Endothelial cell of umbilical vein (primary cell): ENCODE measurements around the gene DDX23. TPM values are rescaled to one million over a fixed set of nuclear protein-coding genes. Genes with fewer than 3 reads are reported as not detected.

ENCODE experiments used
- BruUV-seq: library from RNA; stranded (reverse); fragments of 400-500 nt; replicated peaks from 2 replicates; lab custom pipeline; 2021; lab: Mats Ljungman, UMichigan
- CTCF ChIA-PET: fragments of 300-600, 350-600 bp; sonication (Branson Sonifier 250); formaldehyde crosslinking; loops from one replicate; lab custom pipeline; 2021; ENCODE audit warnings: antibody characterized with exemption, inconsistent platforms; lab: Charles Lee
- POLR2A ChIA-PET: fragments of 300-600, 350-600 bp; sonication (Branson Sonifier 250); formaldehyde crosslinking; loops from one replicate; lab custom pipeline; 2021; ENCODE audit warnings: antibody characterized with exemption, inconsistent platforms; lab: Charles Lee
- DNase-seq: peaks from one replicate; pipeline ENCODE4 v3.0.0-alpha.2; 2011; ENCODE audit warnings: low read depth, low spot score
- FAIRE-seq: peaks from 2 replicates; lab custom pipeline; 2011; peaks lifted over from hg19 to GRCh38; lab: Jason Lieb, UNC
- H2AFZ ChIP-seq: 2 replicates; pipeline ENCODE4 v1.6.0; 2012; ENCODE audit warnings: low read depth, low read length, control low read depth, inconsistent platforms
- H3K27ac ChIP-seq: 2 replicates; pipeline ENCODE4 v1.5.1; 2011; ENCODE audit warnings: low read depth, mild to moderate bottlenecking, control low read depth, low read length, moderate library complexity; ENCODE audit not compliant: insufficient read depth
- H3K27me3 ChIP-seq, 2 experiments: 2 replicates each; pipeline versions ENCODE4 v1.6.0 to v1.6.1; 2011; ENCODE audit warnings: low read length in 2 of 2, mixed read lengths in 1 of 2; ENCODE audit not compliant: control insufficient read depth in 2 of 2, insufficient read depth in 2 of 2
- H3K36me3 ChIP-seq, 2 experiments: 2 replicates in 1 of 2; 3 replicates in 1 of 2; pipeline ENCODE4 v1.5.1; 2011; ENCODE audit warnings: low read length in 2 of 2, mild to moderate bottlenecking in 1 of 2, moderate library complexity in 1 of 2; ENCODE audit not compliant: control insufficient read depth in 2 of 2, insufficient read depth in 2 of 2; ENCODE audit errors: extremely low read depth in 1 of 2
- H3K4me1 ChIP-seq: 3 replicates; pipeline ENCODE4 v1.5.1; 2011; ENCODE audit warnings: mild to moderate bottlenecking, low read length; ENCODE audit not compliant: control insufficient read depth, insufficient read depth; ENCODE audit errors: extremely low read depth
- H3K4me2 ChIP-seq: 2 replicates; pipeline ENCODE4 v1.6.1; 2011; ENCODE audit warnings: low read length, control low read depth, mixed read lengths; ENCODE audit not compliant: insufficient read depth
- H3K4me3 ChIP-seq, 3 experiments: fragments of 200-600 bp in 1 of 3; sonication (generic), shearing (Covaris generic) in 1 of 3; replicated peaks in 1 of 3; 2 replicates each; pipeline ENCODE4 v1.5.1; 2011 to 2016; ENCODE audit warnings: control low read depth in 3 of 3, low read length in 3 of 3, mild to moderate bottlenecking in 2 of 3, inconsistent platforms in 1 of 3, low read depth in 1 of 3, moderate library complexity in 1 of 3; ENCODE audit not compliant: insufficient read depth in 1 of 3
- H3K79me2 ChIP-seq: 2 replicates; pipeline ENCODE4 v1.6.0; 2012; ENCODE audit warnings: low read length, inconsistent platforms; ENCODE audit not compliant: control insufficient read depth, insufficient read depth
- H3K9ac ChIP-seq: replicated peaks from 2 replicates; pipeline ENCODE3; 2011; ENCODE audit warnings: low read length, control low read depth; ENCODE audit not compliant: insufficient read depth; ENCODE audit errors: extremely low read depth
- H3K9me1 ChIP-seq: replicated peaks from 3 replicates; pipeline ENCODE4 v1.6.0; 2011; ENCODE audit warnings: mild to moderate bottlenecking, low read length; ENCODE audit not compliant: control insufficient read depth, insufficient read depth; ENCODE audit errors: extremely low read depth
- H3K9me3 ChIP-seq: replicated peaks from 2 replicates; pipeline ENCODE4 v1.5.1; 2012; ENCODE audit warnings: low read length, inconsistent platforms; ENCODE audit not compliant: control insufficient read depth, insufficient read depth
- H4K20me1 ChIP-seq: replicated peaks from 2 replicates; pipeline ENCODE3; 2011; ENCODE audit warnings: mild to moderate bottlenecking, low read length; ENCODE audit not compliant: control insufficient read depth, insufficient read depth; ENCODE audit errors: extremely low read depth
- EZH2 ChIP-seq: IDR thresholded peaks from 2 replicates; pipeline ENCODE4 v1.6.1; 2012; ENCODE audit warnings: borderline replicate concordance, low read depth, mild to moderate bottlenecking, moderate library complexity, low read length, inconsistent platforms; ENCODE audit not compliant: severe bottlenecking
- FOS ChIP-seq: IDR thresholded peaks from 2 replicates; pipeline ENCODE4 v1.6.1; 2011; ENCODE audit warnings: mild to moderate bottlenecking, low read length, moderate library complexity, borderline replicate concordance; ENCODE audit not compliant: insufficient read depth
- GATA2 ChIP-seq: IDR thresholded peaks from 2 replicates; pipeline ENCODE4 v1.7.0; 2011; ENCODE audit warnings: low read depth, mild to moderate bottlenecking, moderate library complexity, mixed read lengths, low read length; ENCODE audit not compliant: insufficient read length, insufficient read depth
- MYC ChIP-seq: IDR thresholded peaks from one replicate; pipeline ENCODE4 v1.6.1; 2011; ENCODE audit warnings: mild to moderate bottlenecking, low read depth, low read length
- POLR2A ChIP-seq: IDR thresholded peaks from 2 replicates; pipeline ENCODE4 v1.6.1; 2012; ENCODE audit warnings: low read depth, mild to moderate bottlenecking, control low read depth, low read length
- POLR2AphosphoS5 ChIP-seq: IDR thresholded peaks from 2 replicates; pipeline ENCODE4 v1.6.1; 2012; ENCODE audit warnings: low read depth, mild to moderate bottlenecking, control low read depth, low read length, moderate library complexity; ENCODE audit not compliant: insufficient read depth
- dilution Hi-C: fragments of 300-500 bp; cut with MboI; formaldehyde crosslinking; loops from one replicate; pipeline ENCODE4 v1.15.0; 2019; ENCODE audit warnings: low sequenced_read_pairs; ENCODE audit not compliant: extremely low pct_ligation_motif_present
- intact Hi-C: fragments of 100-400 bp; cut with micrococcal nuclease; formaldehyde crosslinking; loops from one replicate; pipeline ENCODE4 v1.10.0; 2022
- polyA plus RNA-seq, 4 experiments: library from polyadenylated mRNA; depleted of rRNA in 3 of 4; stranded (reverse) in 3 of 4; unstranded in 1 of 4; fragments of >200 nt; gene quantifications; 2 replicates each; pipeline versions ENCODE4 v1.2.1 to v1.2.3, GENCODE V29; 2011 to 2012; ENCODE audit warnings: missing spikeins in 1 of 4
- total RNA-seq: library from RNA; stranded (reverse); gene quantifications from 2 replicates; pipeline ENCODE4 v1.2.3, GENCODE V29; 2021
- TF ChIP-seq, protein P1 (sequence below), 2 donors: IDR thresholded peaks; 1 replicate in 1 of 2; 2 replicates in 1 of 2; pipeline ENCODE4 v1.5.1; 2011; ENCODE audit warnings: low read length in 2 of 2, mild to moderate bottlenecking in 2 of 2, moderate library complexity in 2 of 2, control low read depth in 1 of 2, inconsistent platforms in 1 of 2, low read depth in 1 of 2; ENCODE audit not compliant: insufficient read depth in 1 of 2; ENCODE audit errors: extremely low read depth in 1 of 2

The DDX23 gene
- total and polyA plus RNA-seq, 2 donors (not counting 3 experiments of a cell fraction or from before 2014, with no cell fraction given): 56.0 to 107 TPM

DNA sequence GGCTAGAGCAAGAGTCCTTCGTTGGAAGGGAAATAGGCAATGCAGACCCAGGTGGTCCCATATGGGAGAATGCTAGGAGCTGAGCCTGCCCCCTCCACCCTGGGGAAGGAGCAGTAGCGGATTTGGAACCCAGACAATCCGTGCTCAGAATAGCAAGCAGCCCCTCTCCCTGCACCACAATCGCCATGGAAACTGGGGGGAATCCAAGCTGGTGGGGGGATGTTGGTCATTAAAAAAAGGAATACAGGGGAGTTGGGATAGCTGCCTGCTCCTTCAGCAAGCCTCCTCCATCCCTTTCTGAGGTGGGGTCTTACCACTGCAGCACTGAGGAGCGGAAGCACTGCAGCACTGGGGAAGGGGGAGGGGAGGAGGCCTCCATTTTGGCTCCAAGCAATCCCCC, 10.8 kb upstream of the DDX23 start:
- ChIA-PET POLR2A (interaction anchor here (0.7 kb wide), 1 partner anchor 1108 kb away, joined by 9 read pairs; no protein-coding TSS in a partner anchor), CTCF (interaction anchor here (6.3 to 9.2 kb wide), 2 partner anchors 9 to 28 kb away, joined by 68 to 96 read pairs; partner anchors contain the start of gene DDX23)
- H4K20me1 ChIP-seq: no peaks in the 10 kb centered on the region
- no peak overlapping the region for H3K4me3 ChIP-seq
- H3K9me3 ChIP-seq: no peaks in the 10 kb centered on the region
- H3K4me2 ChIP-seq: no peak overlapping the region
- dilution Hi-C loops: no loop called here
- intact Hi-C loops: no loop called here
- DNase-seq (no peak), FAIRE-seq (no peak)
- H3K27me3 ChIP-seq: peaks cover 17% of the 10 kb centered on the region in 2 experiments
- H3K4me1 ChIP-seq: peaks cover 12% of the 10 kb centered on the region
- no peak overlapping the region for H3K9ac ChIP-seq
- TF ChIP-seq MYC: no peak
- no peak for TF ChIP-seq POLR2AphosphoS5
- TF ChIP-seq GATA2: no peak
- no peak for TF ChIP-seq EZH2
- no peak for TF ChIP-seq FOS
- no peak for TF ChIP-seq POLR2A
- TF ChIP-seq, protein P1, sequence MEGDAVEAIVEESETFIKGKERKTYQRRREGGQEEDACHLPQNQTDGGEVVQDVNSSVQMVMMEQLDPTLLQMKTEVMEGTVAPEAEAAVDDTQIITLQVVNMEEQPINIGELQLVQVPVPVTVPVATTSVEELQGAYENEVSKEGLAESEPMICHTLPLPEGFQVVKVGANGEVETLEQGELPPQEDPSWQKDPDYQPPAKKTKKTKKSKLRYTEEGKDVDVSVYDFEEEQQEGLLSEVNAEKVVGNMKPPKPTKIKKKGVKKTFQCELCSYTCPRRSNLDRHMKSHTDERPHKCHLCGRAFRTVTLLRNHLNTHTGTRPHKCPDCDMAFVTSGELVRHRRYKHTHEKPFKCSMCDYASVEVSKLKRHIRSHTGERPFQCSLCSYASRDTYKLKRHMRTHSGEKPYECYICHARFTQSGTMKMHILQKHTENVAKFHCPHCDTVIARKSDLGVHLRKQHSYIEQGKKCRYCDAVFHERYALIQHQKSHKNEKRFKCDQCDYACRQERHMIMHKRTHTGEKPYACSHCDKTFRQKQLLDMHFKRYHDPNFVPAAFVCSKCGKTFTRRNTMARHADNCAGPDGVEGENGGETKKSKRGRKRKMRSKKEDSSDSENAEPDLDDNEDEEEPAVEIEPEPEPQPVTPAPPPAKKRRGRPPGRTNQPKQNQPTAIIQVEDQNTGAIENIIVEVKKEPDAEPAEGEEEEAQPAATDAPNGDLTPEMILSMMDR (IDR thresholded peaks at IDR 0.05; ENCODE audit: extremely low read depth in 1 of 2, insufficient read depth in 1 of 2, low read depth in 1 of 2, low read length in 2 of 2): no peak
- no peaks in the 10 kb centered on the region for H3K79me2 ChIP-seq
- no peaks in the 10 kb centered on the region for H3K9me1 ChIP-seq
- no peak overlapping the region for H2AFZ ChIP-seq
- no TSS peak for BruUV-seq
- no peak overlapping the region for H3K27ac ChIP-seq
- H3K36me3 ChIP-seq: peaks cover 0 to 2% of the 10 kb centered on the region in 2 experiments
